ENCODE data around the gene STARD10.
"Not testable (repeated sequence)": the region's sequence is repeated elsewhere in the genome, so short reads cannot be mapped to it uniquely, and the experiment has no call there.

Gene STARD10

GRCh38 chr11:72793425-72794367 is at the start of gene STARD10:
Gene STARD10 (minus strand): TSS chr11:72794047. CDS start chr11:72781181, 12,866 bp downstream.
- peak; percentile 86 to 91 for DNase-seq (ENCODE audit: low read depth in 2 of 2)

DNA sequence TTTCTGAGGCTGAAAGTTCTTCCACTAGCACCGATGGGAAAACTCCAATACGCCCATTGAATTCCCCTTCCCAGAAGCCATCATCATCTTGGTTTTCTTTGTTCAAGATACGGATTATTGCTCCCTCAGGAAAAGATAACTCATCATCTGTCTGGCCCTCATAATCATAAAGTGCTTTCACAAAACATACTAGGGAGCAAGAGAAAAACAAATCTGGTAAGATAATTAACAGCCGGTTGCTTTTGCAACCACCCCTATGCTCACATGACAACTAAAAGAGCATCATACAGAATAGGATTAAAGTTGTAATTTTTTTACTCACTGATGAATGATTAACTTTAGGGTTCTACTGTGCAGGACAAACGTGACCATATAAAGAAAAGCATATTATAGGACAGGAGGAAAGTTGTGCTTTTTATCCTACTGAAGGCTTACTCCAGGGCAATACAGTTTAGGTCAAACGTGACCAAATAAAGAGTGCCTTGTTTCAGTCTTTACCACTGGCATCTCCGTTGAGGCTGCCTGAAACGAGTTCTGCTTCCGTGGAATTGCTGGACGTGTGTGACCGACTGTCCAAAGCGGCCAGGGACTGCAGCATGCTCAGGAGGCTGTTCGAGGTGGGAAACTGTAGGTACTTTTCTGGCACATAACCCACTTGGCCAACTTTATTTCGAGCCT is 48.9 kb upstream of the STARD10 start:
- no peak for DNase-seq (ENCODE audit: low read depth in 2 of 2)

GRCh38 chr11:72842126-72842525 is 48.3 kb upstream of the STARD10 start:
- DNase-seq (ENCODE audit: low read depth in 2 of 2), result no peak

DNA sequence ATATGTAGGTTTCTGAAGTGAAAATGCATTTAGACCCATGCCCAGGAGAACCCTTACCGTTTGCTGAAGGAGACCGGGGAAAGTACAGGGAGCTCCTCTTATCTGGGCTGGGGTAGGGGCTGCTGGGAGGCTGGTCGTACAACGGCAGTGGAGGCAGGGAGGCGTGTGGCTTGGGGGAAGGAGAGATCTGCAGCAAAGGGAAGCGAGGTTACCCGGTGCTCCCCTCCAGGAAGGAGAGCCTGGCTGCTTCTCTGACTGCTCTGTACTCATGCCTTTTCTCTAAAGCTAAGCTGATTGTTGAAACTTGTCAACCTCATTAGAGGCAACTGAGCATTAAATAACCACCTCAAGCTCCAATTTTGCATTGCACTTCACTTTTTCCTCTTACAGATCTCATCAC is 47.5 kb upstream of the STARD10 start:
- no peak for DNase-seq (ENCODE audit: low read depth in 2 of 2)

- DNase-seq (ENCODE audit: low read depth in 2 of 2), result no peak
Observed at GRCh38 chr11:72840780-72841179, 46.9 kb upstream of the STARD10 start.

- DNase-seq (ENCODE audit: low read depth in 2 of 2), result no peak
Observed at GRCh38 chr11:72838691-72839305, 45.0 kb upstream of the STARD10 start.

- DNase-seq (ENCODE audit: low read depth in 2 of 2), result no peak
Observed at GRCh38 chr11:72836111-72836510, 42.3 kb upstream of the STARD10 start.

- no peak for DNase-seq (ENCODE audit: low read depth in 2 of 2)
Observed at GRCh38 chr11:72834905-72835304, 41.1 kb upstream of the STARD10 start.

- DNase-seq (ENCODE audit: low read depth in 2 of 2), result no peak
Observed at GRCh38 chr11:72833811-72834493, 40.1 kb upstream of the STARD10 start.

DNA sequence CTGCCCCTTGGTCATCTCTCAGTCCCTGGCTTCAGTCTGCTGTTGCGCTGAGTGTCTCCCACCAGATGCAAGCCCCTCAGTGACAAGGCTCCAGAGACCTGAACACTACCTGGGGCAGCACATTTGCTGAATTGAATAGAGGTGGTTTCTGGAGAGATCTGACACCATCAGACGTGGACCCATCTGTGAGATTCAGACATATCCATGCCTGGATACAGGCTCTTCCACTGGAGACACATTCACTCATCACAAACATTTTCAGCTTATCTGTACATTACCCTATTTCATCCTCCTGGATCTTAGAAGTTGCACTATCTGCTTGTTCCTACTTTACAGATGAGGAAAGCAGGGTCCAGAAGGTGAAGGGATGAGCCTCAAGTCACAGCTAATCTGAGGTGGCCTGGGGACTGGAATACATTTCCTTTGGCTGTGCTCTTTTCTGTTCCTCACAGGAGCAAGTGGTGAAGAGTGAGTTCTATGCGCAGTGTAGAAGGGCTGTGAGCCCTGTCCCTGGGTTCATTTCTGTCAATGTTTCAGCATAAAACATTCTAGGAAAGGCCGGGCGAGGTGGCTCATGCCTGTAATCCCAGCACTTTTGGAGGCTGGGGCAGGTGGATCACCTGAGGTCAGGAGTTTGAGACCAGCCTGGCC is 39.4 kb upstream of the STARD10 start:
- DNase-seq (ENCODE audit: low read depth in 2 of 2), result no peak

DNA sequence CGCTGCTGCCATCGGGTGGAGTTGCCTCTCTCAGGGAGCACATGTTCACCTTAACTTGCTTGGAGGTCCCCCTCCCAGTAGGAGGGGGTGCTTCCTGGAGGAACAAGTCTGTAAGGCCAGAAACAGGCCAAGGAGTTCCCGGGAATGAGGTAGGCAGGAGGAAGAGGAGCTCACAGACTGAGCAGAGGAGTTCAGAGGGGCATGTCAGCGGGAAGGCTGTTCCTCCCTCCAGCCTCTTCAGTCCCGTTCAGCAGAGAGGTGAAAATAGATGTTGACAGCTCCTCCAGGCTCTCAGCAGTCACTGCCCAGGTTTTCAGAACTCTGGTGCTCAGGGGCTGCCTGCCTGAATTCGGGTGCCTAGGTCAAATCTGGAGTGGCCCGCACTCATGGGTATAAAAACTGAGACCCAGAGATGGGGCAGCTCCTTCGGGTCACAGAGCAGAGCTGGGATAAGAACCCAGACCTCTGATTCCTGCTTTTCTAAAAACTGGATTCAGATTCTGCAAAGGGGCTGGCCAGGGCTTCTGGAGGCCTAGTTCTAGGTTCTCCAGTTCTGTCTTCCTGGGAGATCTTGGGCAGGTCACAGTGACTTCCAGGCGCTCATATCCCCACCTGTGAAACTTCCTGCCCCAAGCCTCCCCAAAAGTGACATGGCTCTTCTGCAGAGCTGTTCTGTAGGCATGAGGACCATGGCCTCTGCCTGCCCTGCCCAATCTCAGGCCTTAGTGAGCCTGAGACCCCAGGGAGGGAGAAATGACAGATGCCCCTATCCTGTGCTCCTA is 38.6 kb upstream of the STARD10 start:
- DNase-seq (ENCODE audit: low read depth in 2 of 2), result no peak

GRCh38 chr11:72831521-72832300 is 37.9 kb upstream of the STARD10 start:
- no peak for DNase-seq (ENCODE audit: low read depth in 2 of 2)

DNA sequence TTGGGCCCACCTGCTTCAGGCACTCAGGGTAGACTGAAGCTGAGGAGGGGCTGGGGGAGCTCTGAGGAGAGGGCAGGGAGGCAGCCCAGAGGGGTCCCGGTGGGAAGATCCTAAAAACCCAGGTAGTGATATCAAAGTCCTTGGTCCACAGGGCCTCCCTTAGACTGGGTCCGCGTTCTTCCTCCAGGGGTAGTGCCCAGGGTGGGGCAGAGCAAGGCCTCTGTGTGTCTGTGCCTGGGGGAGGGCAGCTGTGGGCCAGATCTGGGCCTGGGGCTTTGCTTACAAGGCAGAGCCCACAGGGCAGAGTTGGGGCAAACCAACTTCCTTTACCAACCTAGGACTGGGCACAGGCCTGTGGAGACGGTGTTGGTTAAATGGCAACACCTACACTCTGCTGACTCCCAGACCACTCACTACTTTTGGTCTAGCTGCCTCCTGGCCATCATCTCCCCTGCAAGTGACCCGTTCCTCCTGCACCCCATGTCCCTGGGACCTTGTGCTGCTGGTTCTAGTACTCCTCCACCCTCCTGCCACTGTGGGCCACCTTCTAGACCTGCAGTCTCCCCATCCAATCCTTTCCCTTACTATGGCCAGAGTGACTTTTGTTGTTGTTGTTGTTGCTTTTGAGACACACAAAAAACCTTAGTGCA is 36.2 kb upstream of the STARD10 start:
- DNase-seq (ENCODE audit: low read depth in 2 of 2), result no peak

GRCh38 chr11:72829178-72829577 is 35.3 kb upstream of the STARD10 start:
- no peak for DNase-seq (ENCODE audit: low read depth in 2 of 2)

- DNase-seq (ENCODE audit: low read depth in 2 of 2), result no peak
Observed at GRCh38 chr11:72828692-72829101, 34.9 kb upstream of the STARD10 start.

DNA sequence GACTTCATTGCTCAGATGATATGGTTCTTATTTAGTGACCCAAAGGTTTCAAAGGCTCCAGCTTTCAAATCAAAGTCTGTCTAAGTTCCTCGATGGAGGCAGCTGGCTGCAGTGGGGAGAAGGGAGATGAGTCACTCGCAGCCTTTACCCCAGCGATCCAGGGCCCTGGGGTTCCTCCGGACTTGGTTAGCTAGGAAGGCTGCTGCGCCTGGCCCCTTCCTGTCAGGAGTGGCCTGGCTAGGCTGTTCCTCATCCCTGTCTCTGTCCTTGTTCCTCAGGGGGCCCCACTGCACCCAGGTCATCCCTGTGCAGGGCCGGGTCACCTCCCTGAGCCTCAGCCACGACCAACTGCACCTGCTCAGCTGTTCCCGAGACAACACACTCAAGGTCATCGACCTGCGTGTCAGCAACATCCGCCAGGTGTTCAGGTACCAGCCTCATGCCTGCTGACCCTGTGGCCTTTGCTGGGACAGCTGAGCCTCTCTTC is 34.3 kb upstream of the STARD10 start:
- no peak for DNase-seq (ENCODE audit: low read depth in 2 of 2)

DNA sequence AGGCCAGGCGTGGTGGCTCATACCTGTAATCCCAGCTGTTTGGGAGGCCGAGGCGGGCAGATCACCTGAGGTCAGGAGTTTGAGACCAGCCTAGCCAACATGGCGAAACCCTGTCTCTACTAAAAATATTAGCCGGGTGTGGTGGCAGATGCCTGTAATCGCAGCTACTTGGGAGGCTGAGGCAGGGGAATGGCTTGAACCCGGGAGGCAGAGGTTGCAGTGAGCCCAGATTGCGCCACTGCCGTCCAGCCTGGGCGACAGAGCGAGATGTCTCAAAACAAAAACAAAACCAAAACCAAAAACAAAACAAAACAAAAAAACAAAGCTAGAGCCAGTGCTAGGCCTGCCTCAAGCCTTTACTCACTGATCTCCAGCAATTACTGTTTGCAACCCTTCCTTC is 33.8 kb upstream of the STARD10 start:
- DNase-seq (ENCODE audit: low read depth in 2 of 2), result not testable (repeated sequence)

DNA sequence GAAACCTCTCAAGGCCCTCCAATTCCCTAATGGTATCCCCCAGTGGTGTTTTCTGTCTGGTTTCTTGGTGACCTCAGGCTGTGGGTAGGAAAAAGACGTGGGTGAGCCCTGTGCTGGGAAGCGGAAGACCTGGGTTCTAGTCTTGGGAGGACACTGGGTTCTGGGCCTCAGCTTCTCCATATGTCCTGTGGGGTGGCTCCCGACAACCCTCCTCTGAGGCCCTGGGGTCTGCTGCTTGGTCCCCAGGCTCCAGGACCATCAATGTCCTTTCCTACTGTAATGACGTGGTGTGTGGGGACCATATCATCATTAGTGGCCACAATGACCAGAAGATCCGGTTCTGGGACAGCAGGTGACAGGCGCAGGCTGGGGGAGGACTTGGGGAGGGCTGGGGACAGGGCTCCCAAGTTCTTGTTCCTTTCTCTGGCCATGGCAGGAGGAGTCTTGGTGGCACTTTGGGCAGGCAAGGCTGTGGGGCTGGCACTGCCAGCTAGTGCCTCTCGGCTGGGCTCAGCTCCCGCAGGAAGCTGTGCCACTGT is 33.2 kb upstream of the STARD10 start:
- DNase-seq (ENCODE audit: low read depth in 2 of 2), result no peak
